GM04503 (cell line): ENCODE data around the gene SH3PXD2A.

Source experiments
- DNase-seq: peaks from one replicate; pipeline ENCODE4 v3.0.0-alpha.2; 2012; ENCODE audit warnings: low read depth

Gene SH3PXD2A

DNA sequence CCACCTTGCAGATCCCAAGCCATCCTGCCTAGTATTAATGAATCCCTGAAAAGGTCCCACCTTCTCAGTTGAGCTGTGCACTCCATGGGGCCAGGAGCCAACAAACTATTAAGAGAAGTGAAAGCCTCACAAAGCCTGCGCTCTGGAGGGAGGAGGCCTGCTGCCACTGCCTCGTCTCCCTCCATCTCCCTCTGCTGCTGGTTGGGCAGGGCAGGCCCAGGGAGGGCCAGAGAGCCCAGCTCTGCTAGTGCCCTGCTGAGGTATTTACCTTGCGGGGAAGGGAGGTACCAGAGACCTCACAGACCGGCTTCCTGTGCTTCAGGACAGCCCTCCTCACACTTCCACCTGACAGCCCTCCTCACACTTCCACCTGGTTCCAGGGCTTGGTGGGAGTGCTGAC lies 171.5 kb downstream of the SH3PXD2A start:
- no peak for DNase-seq

- no peak for DNase-seq
Observed at GRCh38 chr10:103682631-103683030, 172.7 kb downstream of the SH3PXD2A start.

GRCh38 chr10:103681617-103682399 lies 173.6 kb downstream of the SH3PXD2A start:
- no peak for DNase-seq

DNA sequence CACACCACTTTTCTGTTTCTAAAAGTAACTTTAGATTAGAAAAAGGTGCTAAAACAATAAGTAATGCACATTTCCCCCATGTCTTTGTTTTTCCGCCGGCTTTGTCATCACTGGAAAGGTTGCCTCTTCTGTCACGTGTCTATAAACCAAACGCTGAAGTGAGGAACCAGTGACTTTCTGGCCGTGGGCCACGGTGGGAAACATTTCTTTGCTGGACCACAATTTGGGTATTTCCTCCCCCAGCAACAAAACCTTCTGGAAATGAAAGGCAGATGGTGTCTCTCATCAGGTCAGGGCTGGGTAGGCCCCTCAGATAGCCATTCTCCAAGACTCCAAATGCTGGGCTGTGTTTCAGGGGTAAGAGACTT lies 174.5 kb downstream of the SH3PXD2A start:
- no peak for DNase-seq

GRCh38 chr10:103679096-103679790 lies 176.1 kb downstream of the SH3PXD2A start:
- DNase-seq: no peak

DNA sequence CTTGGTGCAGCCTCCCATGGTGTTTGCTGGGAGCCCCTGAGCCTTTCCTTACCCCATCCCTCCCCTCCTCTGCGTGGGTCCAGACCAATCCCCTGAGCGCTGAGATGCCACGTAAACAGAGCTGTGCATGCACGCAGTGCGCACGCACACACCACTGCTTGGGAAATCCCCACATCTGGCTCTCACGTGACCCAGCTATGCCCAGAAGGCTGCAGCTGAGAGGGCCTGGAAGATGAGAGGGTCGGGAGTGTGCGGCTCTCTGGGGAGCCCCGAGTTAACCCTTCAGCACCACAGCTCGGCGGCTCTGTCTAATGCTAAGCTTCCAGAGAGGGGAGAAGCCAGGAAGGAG lies 177.2 kb downstream of the SH3PXD2A start:
- peak; percentile 90 for DNase-seq

GRCh38 chr10:103677486-103678177 lies 177.7 kb downstream of the SH3PXD2A start:
- DNase-seq: no peak

DNA sequence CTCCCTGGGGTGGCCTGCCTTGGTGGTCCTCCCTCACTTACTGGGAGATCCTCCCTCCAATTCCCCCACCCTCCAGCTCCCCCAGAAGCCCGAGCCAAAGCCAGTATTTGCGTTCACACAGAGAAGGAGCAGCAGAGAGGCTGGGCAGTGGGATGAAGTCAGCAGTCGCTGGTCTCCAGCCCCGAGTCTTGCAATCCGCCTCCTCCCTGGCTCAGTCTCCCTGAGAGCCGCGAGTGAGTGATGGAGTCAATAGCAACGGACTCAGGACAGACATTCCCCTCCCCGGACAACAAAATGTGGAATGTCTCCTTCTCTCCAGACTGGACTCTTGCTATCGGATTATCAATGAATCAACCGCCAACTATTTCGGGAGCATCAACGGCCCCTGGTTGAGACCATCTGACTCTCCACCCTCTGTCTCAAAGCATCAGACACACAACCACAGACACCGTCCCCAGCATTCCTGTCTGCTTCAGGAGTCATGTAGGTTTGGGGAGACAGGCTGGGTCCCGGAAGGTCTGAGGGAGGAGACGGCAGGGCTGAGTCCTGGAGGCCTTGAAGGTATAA lies 178.4 kb downstream of the SH3PXD2A start:
- DNase-seq: peak; percentile 99

DNA sequence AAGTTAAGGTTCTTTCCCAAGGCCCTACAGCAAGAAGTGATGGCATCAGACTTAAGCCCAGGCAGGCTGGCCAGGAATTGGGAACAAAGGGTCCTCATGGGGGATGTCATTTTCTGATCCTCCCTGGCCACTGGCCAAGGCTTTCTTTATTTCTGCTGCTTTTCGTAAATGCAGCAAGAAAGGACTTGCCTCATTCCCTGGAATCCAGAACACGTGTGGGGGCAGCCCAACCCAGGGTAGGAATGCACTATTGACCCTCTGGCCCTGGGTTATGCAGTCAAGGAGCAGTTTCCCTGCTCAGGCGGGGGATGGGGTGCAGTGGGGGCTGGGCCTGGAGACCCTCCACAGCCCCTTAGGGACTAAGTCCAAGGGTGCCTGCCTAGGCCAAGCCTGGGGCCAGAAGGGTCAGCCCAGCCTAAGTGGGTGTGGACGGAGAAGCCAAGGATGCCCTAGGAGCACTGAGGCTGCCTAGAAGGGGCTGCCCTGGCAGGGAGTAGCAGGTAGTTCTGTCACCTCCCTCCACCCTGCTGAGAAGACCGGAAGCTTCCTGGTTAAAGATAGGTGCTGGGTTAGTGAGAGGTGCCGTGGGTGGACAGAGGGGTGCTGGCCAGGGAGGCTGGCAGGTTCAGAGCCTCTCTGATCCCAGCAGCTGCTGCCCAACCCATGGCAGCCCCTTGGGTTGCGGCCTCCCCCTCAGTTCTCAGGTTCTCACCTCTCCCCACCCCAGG lies 179.2 kb downstream of the SH3PXD2A start:
- DNase-seq: no peak

- DNase-seq: no peak
Observed at GRCh38 chr10:103673606-103674005, 181.8 kb downstream of the SH3PXD2A start.

- DNase-seq: no peak
Observed at GRCh38 chr10:103672345-103672744, 183.0 kb downstream of the SH3PXD2A start.

DNA sequence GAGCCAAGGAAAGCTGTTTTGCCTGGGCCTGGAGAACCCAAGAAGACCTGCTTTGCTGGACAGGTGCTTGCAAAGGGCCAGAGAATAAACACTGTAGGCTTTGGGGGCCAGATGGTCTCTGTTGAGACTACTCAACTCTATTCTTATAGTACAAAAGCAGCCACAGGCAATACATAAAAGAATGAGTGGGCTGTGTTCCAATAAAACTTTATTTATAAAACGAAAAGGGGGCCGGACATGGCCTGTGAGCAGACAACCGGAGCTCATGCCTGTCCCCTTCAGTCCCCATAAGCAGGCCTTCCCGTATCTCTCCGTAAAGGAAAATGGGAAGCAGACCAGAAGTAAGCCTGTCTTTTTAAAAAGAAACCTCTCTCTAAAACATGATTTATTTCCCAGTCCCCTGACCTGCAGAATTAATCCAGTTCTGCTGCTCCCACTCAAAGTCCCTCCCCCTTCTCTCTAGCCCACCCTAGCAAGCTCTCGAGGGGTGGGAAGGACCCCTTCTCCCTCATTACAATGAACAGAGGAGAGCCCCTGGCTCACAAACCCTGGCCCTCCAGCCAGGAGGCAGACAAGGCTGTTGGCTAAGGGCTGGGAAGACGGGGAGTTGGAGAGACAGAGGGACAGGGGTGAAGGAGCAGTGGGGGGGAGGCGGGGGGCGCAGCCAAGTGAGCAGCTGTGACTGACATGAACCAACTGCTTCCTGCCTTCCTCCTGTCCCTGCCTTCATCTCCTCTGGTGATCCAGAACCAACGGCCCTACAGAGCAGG lies 184.1 kb downstream of the SH3PXD2A start:
- no peak for DNase-seq

GRCh38 chr10:103669944-103670343 lies 185.4 kb downstream of the SH3PXD2A start:
- no peak for DNase-seq

DNA sequence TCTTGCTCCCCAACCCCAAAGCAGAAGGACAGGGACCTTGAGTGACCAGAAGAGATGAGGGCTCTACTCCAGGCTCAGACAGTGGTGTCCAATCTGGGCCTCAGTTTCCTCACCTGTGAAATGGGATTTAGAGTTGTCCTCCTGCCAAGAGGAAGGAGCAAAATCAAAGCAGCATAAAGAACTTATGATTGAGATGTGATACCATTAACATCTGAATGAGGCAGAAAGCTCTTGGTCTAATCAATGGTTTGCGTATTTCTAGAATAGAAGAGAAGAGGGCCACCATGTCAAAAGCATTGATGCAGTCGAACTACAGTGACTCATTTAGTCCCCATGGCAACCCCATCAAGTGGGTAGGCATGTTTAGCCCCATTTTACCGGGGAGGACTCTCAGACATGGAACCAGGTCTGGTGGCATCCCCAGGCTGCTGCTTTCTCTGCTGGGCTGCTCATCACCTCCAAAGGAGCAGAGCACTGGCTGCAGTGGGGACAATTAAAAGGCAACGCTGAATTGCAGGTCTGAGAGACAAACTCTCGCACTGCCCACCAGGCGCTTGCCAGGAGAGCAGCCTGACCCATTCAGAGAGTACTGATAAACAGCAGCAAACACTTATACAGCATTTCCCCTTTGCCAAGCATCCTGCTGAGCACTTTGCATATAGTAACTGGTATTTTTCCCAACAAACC lies 186.0 kb downstream of the SH3PXD2A start:
- DNase-seq: no peak

DNA sequence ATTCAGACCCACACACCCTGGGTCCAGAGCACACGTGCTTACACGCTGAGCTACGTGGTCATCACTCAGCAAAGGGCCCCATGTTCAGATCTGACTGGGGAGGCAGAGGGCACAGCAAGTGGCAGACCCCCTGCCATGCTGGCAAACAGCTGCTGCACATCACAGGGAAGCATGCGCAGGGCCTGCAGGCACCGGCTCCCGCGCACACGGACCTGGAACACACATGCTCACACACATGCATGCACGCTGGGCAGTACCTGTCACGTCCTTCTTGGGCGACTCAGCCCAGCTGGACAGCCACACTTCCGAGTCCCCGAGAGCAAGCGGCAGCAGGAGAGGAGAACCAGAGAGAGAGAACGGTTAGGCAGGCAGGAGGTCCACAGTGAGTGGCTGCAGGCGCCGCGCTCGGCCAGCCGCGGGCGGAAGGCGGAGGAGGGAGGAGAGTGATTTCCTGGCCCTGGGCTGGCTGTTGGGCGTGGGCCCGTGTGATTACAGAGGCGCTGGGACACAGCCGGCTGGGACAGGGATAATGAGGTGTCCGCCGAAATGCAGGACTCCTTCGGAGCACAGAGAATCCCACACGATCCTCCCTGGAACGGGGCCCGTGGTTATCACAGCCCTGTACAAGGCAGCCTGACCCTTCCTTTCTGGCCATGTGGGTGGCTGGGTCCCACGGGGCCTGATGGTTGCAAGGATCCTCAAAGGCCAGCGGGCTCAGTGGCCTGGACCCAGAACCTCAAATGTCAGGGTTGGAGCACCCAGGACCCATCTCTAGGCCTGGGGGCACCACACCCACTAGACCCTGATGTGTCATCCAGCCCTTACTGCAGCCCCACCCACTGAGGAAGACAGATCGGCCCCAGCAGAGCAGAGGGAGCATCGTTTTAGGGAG lies 186.8 kb downstream of the SH3PXD2A start:
- DNase-seq: no peak

- no peak for DNase-seq
Observed at GRCh38 chr10:103667356-103667755, 188.0 kb downstream of the SH3PXD2A start.

DNA sequence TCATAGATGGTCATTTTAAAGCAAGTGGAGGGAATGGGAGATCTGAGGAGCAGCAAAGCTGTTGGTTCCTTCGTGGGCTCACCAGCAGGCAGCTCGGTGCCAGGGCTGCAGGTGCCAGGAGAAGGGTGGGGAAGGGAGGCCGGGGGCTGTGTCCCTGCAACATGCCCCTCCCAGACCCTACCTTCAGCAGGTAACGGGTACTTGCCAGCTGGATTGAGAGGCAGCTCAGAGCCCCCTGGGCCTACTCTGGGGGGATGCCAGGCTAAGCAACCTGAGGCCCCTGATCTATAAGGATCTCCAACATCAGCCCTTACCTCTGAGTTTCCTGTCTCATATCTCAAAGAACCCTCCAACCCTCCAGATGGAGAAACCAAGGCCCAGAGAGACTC lies 188.6 kb downstream of the SH3PXD2A start:
- no peak for DNase-seq

DNA sequence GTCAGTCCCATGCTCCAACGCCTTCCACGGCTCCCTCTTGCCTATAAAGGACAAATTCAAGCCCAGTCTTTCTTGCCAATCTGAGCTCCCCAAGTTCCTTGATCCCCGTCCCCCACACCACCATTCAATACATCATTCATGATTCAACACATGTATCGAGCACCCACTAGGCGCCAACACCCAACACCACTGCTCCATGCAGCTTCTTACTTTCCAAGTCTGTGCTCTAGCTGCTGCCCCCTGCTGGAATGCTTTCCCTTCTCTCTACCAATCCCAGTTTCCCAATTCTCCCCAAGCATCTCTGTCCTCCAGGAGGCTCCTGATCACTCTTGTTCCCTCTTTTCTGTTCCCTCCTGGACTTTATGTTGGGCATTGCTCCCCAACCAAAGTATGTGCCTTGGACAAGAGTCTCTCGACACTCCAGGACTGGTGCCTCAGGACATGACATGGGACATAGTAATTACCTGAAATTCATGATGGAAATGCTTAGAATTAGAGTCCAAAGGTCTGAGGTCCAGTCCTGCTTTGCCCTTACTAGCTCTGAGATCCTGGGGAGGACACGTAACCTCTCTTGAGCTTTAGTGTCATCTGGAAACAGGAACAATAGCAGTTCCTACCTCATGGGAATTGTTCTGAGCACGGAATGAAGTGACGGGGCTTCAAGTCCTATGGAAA lies 189.2 kb downstream of the SH3PXD2A start:
- DNase-seq: no peak
